GM19328 (cell line): ENCODE results near the gene ZNF451.

Experiments used
- ATAC-seq: cut with Tn5 transposase; IDR thresholded peaks from one replicate; pipeline ENCODE4 v1.9.1; 2021; ENCODE audit warnings: mild to moderate bottlenecking, moderate library complexity; ENCODE audit not compliant: unreplicated experiment

ZNF451 gene

DNA sequence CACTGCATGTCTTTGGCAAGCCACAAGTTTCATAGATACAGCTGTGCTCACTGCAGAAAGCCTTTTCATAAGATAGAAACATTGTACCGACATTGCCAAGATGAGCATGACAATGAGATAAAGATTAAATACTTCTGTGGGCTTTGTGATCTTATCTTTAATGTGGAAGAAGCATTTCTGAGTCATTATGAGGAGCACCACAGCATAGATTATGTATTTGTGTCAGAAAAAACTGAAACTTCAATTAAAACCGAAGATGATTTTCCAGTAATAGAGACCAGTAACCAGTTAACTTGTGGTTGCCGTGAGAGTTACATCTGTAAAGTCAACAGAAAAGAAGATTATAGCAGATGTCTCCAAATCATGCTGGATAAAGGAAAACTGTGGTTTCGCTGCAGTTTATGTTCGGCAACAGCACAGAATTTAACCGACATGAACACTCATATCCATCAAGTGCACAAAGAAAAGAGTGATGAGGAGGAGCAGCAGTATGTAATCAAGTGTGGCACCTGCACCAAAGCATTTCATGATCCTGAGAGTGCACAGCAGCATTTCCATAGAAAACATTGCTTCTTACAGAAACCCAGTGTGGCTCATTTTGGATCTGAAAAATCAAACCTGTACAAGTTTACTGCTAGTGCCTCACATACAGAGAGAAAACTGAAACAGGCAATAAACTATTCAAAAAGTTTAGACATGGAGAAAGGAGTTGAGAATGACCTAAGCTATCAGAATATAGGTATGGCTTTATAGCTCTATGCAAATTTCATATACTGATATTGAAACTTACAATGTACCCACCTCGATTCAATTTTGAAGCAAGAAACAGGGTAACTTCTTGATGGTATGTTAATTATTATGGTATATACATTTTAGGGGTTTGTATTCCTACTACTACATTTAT lies 58.2 kb downstream of the ZNF451 start:
- ATAC-seq = no peak

DNA sequence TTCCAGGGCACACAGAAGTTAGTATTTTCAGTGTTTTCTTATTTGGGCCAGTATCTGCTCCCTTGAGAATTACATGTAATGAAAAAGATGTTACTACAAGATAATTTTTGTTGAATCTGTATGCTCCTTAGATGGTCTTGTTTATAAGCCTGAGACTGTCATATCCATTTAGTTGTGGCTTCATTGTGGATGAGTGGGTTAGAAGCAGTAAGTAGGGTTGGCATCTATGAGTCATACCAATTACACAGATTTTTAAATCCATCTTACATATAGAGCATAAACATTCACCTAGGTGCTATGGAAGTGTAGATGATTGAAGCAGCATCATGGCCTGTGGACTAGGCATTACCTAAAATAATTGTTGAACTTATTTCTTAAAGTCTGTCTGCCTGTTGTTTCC lies 68.7 kb downstream of the ZNF451 start:
- no peak for ATAC-seq

DNA sequence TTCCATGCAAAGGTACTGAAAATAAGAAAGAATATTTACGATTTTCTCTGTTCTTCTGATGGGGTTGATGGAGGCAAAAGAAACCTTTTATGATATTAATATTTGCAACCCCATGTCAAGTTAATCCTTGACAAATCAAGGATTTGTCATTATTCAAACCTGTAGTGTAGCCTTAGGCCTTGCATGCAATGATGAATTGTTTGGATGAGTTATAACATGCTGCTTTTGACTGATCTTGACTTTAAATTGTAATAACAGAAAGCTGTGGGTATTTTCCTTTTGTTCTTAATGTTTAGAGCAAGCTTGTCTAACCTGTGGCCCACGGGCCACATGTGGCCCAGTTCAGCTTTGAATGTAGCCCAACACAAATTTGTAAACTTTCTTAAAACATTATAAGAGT lies 69.1 kb downstream of the ZNF451 start:
- no peak for ATAC-seq

DNA sequence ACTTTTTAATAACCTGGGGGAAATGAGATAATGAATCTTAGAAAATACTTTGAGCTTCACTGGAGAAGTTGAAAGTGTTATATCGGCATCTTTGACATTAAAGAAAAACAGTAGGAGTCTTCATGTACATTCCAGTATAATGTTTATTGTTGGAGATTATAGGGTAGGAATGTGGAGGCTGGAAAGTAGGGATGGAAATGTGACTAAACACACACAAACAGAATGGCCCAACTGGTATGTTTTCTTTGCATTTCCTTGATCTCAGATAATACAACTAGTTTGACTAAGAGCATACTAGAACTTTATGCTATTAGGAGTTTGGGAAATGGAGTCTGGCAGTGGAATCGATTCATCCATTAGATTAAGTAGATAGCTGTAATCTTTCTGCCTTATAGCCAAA lies 72.0 kb downstream of the ZNF451 start:
- ATAC-seq = no peak

DNA sequence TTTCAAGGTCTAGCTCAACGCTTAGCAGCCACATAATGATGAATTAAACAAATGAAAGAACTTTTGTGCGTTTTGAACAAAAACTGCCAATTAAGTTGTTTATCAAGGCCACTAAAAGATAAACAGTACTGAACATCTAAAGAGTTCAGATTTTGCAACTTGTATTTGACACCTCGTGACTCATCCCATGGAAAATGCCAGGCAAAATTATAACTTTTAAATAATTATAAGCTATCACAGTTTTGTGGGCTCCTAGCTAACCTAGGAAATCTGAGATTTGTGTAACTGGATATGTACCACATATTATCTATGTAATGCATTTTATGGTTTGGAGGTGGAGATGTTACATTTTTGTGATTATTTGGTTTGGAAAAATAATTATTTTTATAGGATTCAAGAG lies 72.5 kb downstream of the ZNF451 start:
- ATAC-seq = no peak

DNA sequence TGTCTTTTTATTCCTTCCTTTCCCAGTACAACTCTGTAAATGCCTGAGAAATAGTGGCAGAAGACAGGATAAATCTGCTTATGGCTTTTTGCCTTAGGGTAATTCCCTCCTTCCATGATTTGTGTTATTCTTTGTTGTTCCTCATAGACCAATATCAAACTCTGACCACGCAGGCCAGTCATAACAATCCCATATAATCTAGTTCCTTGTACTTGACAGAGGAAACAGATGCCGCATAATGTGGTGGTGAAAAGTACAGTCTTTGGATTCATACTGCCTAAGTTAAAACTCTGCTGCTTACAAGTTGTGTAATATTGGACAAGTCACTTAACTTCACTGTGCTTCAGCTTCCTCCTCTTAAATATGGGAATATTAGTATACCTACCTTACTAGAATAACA lies 74.0 kb downstream of the ZNF451 start:
- no peak for ATAC-seq

DNA sequence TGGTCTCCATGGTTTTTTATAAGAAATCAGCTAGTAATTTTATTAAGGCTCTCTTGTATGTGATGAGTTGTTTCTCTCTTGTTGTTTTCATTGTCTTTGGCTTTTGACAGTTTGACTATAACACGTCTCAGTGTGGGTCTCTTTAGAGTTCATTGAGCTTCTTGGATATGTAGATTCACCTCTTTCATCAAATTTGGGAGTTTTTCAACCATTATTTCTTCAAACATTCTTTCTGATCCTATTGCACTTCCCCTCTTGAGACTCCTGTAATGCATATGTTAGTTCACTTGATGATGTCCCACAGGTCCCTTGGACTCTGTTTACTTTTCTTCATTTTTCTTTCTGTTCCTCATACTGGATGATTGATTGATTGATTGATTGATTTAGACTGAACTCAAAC lies 75.1 kb downstream of the ZNF451 start:
- ATAC-seq = no peak

DNA sequence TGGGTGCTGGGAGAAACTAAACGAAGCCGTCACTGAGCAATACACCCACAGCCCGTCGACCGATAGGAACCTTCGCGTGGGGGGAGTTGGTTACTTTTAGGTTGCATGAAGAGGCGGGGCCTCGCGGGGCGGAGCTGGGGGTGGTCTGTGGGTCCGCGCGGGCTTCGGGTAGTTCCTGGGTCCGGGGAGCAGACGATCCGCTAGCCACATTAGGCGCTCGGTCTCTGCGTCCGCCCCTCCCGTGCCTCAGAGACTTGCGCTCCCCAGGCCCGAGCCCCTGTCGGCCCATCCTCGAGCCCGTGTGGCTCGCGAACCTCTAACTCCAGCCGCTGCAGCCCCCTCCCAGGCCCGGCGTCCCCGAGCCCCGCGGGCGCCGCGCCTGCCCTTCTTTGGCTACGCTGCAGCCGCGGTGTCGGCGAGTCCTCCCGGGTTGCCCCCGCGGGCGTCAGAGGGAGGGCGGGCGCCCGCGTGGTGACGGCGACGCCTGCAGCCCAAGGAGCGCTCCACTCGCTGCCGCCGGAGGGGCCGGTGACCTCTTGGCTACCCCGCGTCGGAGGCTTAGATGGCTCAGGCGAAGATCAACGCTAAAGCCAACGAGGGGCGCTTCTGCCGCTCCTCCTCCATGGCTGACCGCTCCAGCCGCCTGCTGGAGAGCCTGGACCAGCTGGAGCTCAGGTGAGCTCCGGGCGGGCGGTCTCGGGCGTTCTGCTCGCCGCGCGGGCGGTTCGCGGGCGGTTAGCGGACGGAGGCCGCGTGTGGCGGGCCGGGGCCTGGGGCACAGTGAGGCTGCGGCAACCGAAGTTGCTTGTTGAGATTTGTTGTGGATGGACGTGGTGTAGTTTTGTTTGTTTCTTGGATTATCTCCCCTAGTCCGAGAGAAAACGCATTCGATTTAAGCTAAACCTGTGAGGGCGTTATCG lies 82.4 kb downstream of the ZNF451 start, which contains the start of gene BAG2:
TSS of gene BAG2 (plus strand) at position 191 of the 920 bp plus-strand sequence. CDS start at position 563, 372 bp downstream.
- peak; percentile 93 for ATAC-seq

DNA sequence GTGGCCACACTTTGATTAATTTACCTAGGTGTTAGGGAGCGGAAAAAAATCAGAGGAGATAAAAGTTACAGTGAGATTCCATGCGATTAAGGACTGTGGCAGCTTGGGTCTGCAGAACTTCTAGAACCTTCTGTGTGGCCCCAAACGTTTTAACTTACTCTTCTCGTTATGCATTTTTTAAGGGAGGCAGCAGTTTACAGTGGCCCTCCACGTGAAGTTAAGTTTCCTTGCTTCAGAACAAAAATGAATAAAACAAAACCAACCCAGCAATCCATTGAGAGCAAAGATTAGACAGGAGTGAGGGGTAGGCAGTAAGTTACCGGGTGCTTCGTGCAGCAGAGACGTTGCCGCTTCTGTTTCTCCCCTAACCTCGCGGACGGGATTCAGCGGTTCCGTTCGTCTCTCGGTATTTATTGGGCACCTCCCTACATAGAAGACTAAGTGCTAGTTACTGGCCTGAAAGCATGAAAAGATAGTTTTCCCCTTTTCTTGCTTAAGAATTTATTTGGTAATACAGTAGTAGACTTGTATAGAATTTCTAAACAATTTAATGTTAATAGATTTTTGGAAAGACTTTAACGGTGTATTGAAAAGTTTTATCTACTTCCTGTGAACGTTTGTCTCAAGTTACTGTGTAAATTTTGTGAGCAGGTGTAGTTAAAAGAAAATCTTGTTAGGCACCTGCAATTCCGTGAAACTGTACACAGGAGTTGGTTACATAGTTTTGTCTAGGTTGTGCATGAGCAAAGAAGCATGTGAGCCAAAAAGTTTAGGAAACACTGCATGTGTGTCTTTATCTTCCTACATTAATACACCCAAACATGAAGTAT lies 83.3 kb downstream of the ZNF451 start:
- no peak for ATAC-seq

DNA sequence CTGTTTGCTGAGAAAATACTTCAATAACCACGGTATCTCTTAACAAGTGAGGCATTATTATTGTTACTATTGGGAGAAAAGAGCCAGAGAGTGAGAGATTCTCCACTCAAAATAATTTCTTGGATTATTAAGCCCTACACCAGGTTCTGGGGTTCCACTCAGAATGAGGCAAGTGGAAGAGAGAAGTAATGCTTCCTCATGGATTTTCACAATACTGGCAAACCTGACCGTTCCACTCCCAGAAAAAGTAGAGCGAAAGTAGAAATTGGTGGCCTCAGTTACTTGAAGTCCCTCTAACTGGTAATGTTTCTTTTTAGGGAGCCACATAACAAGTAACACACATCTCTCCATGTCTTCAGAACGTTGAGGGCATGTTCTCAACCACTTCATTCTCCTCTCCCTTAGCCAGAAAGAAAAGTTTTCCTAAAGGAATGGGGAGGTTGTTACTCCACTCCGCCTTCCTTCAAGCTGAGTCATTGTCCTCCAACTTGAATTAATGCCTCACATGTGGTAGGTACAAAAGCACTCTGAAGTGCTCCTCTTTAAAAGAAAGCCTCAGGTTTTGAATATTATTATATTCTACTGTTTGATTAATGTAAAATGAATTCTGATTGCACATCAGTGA lies 84.0 kb downstream of the ZNF451 start:
- no peak for ATAC-seq

DNA sequence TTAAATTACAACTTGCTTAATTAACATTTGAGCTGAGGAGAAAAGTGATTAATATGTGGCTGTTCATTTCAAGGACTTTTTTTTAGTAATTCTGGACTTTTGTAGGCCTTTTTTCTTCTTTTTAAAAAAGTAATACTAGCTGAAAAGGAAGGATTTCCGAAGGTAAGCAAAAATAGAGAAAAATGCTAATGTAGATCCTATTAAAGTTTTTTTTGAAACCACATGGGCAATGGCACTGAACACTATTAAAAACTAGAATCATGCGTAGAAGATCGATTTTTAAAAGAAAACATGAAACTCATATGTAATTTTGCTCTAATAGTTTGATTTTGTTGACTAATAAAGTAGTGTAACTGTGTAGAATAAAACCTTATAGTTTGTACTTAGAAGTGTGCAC lies 84.5 kb downstream of the ZNF451 start:
- ATAC-seq = no peak

DNA sequence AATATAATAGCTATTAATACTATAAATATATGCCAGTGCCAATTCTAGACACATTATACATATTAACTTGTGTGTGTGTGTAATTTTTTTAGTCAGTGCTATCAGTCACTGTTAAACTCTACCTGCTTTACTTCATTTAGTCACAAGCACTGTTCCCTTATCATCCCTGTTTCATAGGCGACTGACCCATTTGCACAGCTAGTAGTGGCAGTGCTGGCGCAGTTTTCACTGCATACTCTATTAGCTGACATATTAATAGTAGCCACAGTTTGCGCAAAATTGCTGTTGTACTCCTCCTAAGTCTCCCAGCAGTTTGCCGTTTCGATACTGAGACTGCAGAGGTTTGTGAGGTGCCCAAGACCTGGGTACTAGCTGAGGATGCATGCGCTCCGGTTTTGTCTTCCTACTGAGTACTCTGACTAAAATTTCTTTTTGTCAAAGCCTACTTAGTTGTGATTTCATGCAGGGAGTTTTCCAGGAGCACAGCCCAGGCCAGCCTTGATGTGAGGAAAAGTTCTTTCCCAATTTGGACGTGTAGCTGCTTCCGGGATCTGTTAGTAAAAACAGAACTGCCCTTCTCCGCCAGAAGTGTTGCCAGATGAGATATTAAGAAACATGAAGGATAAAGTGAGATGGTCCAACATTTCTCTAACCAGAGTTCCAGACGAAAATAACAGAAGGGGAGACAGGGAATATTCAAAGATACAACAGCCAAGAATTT lies 87.7 kb downstream of the ZNF451 start:
- no peak for ATAC-seq

DNA sequence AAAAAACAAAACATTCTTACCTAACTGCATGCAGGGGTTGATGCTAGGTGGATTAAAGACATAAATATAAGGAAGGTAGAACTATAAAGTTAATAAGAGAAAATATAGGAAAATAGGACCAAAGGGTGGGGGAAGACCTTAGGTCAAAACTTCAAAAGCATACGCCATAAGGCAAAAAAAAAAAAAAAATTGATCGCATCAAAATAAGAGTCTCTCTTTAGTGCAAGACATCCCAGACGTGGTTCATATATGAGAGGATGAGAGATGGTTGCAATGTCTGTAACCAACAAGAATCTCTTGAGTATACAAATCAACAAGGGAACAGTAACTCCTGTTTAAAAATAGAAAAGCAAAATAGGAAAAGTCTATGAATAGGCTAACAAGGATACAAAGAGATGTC lies 90.6 kb downstream of the ZNF451 start:
- no peak for ATAC-seq

DNA sequence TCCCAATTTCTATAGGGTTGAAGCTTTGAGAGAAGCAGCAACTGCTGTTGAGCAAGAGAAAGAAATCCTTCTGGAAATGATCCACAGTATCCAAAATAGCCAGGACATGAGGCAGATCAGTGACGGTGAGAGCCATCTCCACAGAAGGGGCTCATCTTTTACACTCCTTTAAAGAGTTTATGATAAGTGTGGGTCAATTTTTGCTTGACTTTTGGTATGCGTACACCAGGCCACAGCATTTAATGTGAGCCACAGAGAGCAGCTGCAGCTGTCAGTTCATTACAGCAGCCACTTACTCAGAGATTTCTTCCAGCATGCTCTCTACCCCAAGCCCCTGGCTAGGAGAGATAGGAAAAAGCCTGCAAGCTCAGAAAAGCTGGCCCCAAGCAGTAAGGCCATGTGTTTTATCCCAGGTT lies 92.0 kb downstream of the ZNF451 start:
- ATAC-seq = no peak

DNA sequence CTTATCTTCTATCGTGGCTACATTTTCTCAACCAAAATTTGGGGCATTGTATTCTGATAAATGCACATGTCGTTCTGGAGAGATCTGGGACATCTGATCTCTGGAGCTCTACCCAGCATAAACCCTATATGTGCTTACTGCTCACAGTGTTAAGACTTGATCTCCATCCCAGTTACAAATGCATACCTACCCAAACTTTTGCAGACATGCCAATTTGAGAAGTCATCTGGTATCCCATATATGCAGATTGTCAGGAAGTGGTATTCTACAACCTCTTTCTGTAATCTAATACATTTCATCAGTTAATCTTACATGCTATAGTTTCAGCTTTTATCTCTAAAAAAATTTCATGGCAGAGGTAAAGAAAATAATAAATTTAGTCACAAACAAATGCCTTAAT lies 93.3 kb downstream of the ZNF451 start:
- no peak for ATAC-seq

DNA sequence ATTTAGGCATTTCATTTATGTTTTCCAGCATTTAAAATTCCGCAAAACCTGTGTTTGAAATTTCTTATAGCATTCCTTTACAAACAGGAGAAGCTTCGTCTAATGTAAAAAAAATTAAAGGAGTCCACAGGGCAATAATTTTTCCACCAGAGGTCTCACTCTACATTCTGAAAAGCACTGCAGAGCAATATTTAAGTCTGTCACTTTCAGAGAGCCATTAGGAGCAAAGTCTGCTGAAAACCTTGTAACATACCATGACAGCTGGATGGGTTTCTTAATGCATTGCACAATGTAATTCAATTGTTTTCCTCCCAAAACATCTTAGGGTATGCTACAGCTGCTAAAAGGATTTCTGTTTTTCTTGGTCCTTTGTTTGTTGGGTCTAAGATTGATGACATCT lies 100.2 kb downstream of the ZNF451 start:
- ATAC-seq = no peak

DNA sequence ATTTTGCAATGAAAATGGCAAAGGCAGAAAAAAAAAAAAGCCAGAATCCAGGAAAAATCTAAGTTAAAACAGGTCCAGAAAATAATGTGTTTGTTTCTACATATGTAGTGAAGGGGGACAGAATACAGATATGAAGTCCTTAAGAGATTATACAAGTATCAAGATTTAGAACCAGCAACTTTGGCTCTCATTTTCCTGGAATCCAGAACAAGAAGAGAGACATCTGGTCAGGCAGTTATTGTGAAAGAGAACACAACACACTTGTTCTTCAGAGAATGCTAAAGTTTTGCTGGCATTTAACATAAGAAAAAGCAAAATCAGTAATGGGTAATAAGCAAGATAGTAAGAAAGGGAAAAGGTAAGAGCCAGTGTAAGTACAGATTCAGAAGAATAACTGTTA lies 103.2 kb downstream of the ZNF451 start:
- ATAC-seq = no peak

DNA sequence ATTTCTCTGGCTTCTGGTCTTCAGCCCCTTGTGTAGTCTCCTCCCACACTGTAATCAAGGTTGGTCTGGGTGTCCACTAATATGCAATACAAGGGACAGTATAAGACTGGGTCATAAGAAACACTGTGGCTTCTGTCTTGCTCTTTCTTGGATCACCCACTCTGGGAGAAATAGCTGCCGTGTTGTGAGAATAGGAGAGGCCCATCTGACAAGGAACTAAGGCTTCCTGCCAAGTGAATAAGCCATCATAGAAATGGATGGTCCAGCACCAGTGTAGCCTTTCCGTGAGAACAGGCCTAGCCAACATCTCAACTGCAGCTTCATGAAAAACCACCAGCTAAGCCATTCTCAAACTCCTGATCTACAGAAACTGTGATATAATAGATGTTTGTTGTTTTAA lies 105.5 kb downstream of the ZNF451 start:
- ATAC-seq = no peak

DNA sequence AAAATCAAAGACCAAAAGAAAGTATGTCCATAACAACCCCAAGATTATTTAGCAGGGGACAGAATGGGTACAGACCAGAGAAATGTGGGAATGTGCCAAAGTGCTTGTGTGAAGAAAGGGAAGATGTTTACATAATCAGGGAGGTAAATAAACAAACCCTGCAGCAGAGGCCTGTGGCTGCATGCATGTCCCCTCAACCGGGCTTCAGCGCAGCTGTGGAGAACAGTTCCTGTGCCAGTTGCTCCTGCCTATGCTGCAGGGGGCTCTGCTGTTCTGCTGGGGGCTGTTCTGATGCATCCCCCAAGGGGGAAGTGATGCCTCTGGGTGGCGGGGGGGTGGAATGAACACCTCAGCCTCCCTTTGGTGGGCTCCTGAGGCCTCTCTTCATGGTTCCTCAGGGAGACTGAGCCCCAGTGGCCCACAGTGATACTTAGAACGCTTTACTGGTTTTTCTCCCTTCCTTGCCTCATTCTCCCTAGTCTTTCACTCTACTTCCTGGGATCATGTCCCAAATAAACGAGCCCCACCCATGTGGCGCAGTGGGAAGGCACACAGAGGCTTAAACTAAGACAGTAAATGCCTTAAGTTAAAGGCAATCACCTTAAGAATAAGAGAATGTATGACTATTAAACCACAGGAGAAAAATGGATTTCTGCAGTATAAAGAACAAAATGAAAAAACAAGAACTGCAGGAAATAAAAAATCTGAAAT lies 109.1 kb downstream of the ZNF451 start:
- ATAC-seq = no peak
